HG03571 (cell line): ENCODE measurements around the gene JPH3.

Source experiments
- ATAC-seq: cut with Tn5 transposase; IDR thresholded peaks from one replicate; pipeline ENCODE4 v1.9.1; 2021; ENCODE audit not compliant: unreplicated experiment

Gene JPH3

DNA sequence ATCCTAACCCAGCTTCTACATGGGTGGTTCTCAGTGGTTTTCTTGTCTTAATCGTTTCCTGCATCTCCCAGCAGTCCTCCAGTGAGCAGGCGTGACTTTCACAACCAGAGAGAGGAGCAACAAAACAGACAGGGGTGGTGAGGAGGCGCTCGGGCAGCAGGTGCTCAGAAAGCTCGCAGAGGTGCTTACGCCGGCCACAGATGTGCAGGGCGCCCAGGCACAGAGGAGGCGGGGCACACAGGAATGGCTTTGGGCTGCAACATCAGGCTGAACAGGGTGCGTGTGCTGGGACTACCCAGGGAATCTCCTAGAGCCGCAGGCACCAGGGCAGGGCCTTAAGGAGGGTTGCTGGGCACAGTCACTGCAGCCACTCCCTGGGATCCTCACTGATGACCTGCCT is 130.9 kb downstream of the JPH3 start:
- ATAC-seq = no peak

DNA sequence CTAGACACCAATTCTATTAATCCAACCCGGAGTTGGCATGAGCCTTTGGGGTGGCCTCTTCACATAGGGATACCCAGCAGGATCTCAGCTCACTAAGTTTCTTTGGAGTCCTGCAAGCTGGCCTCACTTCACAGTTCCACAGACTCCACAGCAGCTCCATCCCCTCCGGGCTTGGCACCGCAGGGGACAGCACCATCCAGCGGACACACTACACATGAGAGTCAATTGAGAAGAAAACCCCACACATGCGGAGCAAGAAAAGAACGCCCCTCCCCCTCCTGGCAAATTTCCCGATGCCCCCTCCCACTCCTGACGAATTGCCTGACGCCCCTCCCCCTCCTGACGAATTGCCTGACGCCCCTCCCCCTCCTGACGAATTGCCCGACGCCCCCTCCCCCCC is 132.3 kb downstream of the JPH3 start:
- ATAC-seq = no peak

DNA sequence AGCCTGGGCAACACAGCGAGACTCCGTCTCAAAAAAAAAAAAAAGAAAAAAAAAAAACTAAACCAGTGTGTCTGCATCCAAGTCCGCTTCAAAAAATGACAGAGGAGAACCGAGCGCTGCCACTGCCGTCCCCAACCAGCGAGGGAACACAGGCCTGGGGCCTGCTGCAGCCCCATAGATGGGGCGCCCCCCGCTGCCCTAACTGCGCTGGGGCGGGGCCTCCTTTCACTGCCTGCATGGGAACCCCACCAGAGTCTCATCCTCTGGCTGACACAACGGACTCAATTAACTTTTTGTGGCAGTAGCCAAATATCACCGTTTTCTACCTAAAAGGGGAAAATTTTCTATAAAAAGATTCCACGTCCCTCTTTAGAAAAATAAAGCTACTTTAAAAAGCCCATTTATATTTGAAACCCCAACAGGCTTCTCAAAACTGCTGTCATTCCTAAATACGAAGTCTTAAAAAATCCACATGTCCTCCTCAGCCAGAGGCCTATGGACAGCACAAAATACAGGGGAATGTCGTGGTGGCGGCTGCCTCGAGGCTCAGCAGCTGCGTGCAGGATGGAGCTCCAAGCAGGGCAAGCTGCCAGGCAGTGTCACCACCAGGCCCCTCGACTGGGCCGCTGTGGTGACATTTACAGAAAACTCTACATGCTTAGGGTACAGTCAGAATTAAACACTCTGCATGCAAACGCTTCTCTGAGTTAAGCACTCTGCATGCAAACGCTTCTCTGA is 133.1 kb downstream of the JPH3 start:
- ATAC-seq = no peak

DNA sequence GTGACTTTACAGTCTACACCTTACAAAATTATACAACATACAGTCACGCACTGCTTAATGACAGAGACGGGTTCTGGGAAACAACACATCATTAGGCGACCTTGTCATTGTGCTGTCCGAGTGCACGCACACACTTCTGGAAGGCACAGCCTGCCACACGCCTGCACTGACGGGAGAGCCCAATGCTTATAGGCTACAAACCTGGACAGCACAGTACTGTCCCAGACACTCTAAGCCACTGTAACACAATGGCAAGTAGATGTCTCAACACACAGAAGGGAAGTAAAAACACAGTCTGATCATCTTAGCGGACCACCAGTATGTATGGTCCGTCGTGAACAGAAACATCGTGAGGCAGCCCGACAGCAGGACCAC is 133.7 kb downstream of the JPH3 start:
- no peak for ATAC-seq

DNA sequence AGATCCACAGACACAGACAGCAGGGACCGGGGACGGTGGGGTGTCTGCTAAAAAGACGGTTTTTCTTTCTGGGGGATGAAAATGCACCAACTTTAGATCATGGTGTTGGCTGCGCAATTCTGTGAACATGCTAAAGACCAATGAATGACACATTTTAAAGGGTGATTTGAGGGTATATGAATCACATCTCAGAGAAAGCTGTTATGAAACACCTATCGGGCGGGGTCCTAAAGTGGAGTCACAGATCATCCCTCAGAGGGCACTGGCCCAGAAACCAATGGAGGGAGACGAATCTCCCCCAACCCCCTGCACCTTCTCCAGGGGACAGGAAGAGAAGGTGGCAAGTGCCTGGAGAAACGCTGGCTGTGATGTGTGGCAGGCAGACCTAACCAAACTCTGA is 137.5 kb downstream of the JPH3 start:
- no peak for ATAC-seq

DNA sequence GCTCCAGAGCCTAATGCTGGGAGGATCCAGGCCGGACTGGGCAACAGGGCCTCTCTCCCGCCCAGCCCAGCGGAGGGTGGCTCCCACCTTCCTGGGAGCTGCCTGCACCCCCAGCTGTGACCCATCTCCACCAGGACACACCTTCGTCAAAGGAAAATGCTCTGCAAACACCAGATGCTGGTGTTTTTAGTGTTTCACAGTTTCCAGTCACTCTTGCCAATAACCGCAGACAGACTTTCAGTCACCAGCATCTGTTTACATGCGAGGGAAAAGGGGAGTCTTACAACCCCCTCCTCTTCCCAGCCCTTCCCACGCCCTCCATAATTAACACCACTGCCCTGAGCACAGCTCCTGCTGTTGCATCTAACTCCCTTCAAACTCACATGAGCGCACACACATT is 138.1 kb downstream of the JPH3 start:
- no peak for ATAC-seq

DNA sequence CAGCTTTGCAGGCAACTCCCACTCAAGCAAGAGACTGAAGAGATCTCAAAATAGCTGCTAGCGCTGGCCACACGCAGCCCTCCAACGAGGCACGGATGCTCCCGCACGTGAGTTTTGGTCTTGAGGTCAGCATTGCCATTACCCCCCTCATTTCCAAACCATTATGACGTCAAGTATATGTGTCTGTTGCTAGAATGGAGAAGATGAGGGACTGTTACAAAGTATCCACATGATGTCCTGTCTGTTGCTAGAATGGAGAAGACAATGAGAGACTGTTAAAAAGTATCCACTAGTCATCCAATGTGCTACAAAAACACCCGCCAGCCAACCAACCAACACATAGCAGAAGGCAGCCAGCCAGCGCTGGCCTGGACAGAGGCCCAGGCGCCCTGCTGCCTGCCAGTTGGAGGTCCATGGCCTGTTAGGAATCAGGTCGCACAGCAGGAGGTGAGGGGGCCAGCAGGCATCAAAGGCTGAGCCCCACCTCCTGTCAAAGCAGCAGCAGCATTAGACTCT is 138.7 kb downstream of the JPH3 start:
- ATAC-seq = no peak

DNA sequence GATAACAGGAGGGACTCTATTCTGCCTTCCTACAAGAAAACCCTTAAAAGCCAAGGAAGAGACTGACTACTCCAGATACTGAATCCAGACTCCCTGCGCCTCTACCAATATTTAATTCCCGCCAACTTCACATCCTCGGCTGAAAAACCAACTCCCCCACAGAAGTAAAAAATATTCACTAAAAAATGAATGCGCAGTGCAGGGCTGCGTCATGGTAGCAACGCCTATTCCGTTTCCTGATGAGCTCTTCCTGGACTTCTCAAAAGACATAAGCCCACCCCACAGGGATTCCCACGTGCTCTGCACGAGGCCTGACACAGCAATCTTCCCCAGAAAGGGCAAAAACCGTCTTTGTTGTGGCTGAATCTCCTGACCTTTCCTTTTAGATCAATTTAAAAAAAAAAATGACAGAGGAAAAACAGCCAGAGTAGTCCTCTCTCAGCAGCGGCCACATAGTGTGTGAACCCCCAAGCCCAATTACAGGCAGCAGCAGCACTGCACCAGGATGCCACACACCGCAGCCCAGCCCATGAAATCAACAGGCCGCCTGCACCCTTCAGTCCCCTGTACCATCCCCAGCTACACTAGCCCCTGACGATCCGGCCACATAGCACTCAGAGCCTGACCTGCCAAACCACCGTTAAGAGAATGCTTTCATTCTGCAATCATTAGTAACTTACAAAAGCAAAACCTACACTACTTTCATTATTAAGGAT is 139.6 kb downstream of the JPH3 start:
- ATAC-seq = no peak

DNA sequence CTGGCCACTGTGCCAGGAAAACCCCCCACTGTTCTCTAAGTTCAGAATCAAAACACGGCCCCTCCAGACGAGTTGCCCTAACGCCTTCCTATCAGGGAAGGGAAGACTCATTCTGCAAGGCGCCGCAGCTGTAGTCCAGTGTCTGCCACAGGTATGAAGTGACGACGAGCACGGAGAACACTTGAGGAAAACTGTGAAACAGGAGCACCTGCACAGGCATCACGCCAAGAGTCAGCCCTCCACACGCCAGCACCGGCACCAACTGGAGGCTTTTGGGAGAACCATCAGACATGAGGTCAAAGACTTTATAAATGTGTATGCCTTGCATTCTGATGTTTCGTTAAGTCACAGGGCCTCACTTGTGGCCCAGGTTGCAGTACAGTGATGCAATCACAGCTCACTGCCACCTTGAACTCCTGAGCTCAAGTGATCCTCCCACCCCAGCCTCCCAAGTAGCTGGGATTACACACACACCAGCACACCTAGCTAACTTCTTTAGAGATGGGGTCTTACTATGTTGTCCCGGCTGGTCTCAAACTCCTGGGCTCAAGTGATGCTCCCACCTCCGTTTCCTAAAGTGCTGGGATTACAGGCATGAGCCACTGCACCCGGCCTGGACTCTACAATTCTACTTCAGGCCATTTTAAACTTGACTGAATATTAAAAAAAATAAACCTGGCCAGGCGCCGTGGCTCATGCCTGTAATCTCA is 140.6 kb downstream of the JPH3 start:
- no peak for ATAC-seq

DNA sequence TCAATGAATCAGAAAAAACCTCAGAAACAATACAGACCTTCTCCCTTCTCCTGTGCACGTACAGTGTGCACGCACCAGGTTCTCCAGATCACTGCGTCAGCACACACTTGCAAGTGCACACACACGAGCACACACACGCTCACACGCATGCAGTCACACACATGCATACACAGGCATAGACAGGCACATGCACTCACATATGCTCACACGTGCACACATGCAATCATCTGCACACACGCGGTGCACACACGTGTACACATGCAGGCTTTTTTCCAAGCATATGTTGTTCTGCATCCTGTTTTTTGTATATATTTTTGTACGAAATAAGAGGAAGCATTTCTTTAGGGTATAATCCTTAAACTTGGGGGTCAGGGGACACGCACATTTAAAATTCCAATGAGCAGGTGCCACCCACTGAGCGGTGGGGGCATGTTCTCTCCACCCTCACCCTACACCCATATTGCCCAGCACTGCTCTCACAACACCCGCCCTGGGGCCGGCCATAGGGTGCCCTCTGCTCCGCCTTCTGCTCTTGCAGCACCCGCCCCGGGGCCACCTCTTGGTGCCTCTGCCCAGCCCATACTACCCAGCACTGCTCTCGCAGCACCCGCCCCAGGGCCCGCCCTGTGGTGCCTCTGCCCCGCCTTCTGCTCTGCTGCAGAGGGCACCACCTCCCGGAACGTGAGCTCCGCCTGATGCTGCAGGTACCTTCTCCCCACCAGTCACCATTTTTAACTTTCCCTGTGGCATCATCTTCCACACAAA is 142.6 kb downstream of the JPH3 start:
- no peak for ATAC-seq

DNA sequence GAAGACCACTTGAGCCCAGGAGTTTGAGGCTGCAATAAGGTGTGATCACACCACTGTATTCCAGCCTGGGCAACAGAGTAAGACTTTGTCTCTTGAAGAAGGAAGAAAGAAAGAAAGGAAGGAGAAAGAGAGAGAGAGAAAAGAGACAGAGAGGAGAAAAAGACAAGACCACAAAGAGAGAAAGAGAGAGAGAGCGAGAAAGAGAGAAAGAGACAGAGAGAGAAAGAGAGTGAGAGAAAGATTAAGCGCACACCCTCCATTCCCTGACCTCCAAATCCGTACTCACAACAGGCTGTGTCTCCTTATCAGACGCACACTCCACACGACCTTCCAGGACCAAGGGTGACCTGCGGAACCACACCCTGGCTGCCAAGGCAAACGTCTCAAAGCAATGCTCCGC is 143.9 kb downstream of the JPH3 start:
- ATAC-seq = no peak
